HG02938 (cell line): Measurements from ENCODE around the gene DAPK1.

ENCODE experiments used
- ATAC-seq: cut with Tn5 transposase; IDR thresholded peaks from one replicate; pipeline ENCODE4 v1.9.1; 2021; ENCODE audit warnings: mild to moderate bottlenecking, moderate library complexity; ENCODE audit not compliant: unreplicated experiment

The DAPK1 gene

DNA sequence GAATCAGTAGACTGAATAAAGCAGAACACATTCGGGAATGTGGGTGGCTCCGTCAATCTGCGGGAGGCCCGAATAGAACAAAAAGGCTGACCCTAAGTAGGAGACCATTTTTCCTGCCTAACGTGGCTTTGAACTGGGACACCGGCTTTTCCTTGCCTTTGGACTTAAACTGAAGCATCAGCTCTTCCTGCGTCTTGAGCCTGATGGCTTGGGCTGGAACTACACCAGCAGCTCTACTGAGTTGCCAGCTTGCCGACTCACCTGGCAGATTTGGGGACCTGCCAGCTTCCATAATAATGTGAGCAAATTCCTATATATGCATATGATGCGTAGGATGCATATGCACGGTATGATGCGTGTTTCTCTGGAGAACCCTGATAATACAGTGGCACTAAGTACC lies 111.3 kb downstream of the DAPK1 start:
- ATAC-seq, result no peak

DNA sequence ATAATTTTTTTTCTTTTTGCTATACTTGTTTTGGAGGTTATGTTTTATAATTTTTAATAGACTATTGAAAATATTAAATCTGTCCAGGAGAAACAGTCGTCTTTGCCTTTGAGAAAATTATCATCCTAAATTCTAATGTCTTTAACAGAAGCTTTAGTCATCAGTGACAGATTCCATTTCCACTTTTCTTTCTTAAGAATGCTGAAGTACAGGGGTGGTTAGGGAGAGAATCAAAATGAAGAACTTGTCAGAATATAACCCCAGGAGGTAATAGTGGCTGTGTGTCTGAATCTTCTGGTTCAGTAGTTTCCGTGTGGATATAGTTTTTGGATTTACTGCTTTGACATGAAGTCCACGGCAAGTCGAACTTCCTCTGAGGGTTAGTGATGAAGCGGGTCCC lies 111.8 kb downstream of the DAPK1 start:
- no peak for ATAC-seq

DNA sequence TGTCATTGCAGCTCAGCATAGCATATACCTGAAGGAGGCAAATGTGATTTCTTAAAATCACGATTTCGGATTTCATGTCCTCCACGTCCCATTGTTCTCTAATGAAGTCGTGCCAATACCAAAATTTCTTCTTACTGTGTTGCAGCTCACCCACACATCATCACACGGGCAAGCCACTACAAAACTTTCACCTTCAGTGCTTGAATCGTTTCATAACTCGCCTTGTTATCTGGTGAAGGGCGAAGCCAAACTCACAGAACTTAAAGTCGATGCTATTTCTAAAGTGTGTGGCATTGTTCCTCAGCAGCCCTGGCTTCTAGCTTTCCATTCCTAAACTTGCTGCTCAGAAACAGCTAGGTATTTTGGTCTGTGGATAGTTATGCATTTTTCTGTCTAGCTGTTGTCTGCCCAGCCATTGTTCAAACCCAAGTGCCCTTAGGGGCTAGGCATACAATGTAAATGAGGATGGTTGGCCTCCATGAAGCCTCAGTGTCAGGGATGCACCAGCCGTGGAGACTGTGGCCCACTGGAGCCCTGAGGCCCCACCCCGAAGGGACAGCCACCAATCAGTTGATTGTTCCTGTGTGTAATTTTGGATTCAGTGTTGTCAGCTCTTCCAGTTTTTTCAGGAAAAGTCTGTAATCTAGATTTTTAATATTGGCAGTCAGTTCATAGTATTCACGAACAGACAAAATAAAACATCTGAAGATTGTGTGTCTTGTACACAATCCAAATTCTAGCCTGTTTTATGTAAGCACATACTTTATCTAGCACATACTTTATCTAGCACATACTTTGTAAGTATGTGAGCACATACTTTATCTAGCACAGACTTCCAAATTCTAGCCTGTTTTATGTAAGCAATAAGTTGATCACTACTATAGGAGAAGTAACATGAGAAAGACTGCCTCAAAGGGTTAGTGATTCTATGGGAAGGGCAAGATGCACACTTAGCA lies 112.8 kb downstream of the DAPK1 start:
- ATAC-seq, result no peak

DNA sequence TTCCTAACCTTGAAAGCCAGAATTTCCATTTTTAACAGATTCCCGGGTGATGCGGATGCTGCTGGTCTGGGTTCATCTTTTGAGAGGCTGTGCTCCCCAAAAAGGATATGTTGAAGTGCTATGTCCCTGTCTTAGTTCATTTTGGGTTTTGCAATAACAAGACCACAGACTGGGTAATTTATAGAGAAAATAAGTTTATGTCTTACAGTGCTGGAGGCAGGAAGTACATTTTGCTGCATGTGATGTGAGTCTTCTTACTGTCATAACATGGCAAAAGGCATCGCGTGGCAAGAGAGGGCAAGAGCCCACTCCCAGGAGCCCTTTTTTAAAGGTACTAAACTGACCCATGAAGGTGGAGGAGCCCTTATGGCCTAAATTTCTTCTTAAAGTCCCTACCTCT lies 114.1 kb downstream of the DAPK1 start:
- no peak for ATAC-seq

DNA sequence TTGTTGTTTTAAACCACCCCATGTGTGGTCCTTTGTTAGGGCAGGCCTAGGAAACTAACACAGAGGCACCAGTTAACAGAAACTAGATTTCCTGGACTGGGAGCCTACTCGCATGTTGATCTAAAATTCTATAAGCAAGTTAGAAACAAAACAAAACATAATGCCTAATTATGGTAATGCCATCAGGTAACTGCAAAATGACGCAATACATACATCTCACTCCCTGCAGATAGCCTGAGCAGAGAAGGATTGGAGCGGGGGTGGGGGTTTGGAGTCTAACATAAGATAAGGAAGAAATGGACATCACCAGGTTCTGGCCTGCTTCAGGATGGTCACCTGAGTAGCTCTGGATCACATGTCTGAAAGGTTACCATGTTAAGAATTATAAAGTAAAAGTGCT lies 114.9 kb downstream of the DAPK1 start:
- ATAC-seq, result no peak

DNA sequence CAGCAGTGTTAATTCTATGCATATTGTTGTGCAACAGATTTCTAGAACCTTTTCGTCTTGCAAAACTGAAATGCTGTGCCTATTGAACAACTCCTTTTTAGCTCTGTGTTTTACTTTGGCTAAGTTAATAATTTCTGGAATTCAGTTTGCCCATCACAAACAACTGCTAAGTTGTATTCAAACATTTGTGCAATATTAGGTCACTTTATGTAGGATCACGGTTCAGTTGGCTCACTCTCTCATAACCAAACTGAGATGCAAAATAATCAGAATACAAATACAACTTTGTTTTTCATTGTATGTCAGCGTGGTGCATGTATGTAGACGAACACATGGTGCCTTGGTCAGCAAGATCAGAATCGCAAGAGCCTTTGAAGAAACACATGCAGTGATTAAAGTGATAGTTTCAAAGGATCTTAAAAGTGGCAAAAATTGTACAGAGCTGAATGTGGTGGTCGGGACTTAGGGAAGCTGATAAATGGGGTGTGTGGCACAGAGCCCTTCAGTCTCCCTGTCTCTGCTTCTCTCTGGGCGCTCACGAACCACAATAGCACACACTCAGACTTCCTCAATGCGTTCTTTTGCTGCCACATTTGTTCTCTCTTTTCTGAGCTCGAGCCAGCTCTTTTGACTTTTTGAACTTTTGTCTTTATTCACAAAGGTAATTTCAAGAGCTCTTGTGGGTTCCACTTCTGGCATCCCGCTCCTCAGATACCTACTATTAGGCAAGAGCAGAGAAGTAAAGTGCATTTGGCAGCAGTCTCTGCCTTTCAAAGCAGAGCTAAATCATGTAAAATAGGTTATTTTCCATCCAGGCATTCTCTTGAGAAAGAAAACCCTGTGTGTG lies 115.8 kb downstream of the DAPK1 start:
- peak; percentile 43 for ATAC-seq

DNA sequence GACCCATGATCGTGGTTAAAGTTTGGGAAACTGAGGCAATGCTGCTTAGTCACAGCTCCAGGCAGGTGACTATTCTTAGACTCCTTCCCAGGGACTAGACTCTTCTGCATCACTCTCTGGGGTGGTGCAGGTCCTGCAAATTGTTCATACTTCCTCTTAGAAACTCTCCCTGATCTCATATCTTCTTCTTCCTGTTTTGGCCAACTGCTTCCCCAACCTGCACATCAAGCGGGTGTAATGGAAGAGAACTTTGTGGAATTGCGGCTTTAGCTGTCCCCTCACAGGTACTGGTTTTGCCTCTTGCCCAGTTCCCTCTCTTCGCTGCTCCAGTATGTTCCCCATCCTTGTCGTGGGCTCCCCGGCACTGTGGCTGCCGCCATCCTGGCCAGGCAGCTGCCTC lies 116.7 kb downstream of the DAPK1 start:
- no peak for ATAC-seq

DNA sequence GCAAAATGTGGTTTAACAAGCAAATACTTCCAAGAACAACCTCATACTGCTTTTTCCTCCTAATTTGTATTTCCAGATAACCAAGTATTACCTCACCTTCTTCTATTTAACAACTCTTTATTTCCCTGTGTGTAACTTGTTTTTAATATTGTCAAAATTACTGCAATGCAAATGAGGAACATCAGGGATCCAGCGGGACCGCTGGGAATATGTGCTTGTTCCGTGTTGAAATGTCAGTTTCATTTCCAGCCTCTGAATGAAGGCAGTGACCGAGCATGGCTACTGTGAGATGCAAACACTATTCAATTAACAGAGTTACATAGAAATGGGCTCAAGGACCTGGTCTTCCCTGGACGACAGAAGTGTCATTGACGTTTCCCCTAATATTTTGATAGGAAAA lies 117.5 kb downstream of the DAPK1 start:
- ATAC-seq, result no peak

DNA sequence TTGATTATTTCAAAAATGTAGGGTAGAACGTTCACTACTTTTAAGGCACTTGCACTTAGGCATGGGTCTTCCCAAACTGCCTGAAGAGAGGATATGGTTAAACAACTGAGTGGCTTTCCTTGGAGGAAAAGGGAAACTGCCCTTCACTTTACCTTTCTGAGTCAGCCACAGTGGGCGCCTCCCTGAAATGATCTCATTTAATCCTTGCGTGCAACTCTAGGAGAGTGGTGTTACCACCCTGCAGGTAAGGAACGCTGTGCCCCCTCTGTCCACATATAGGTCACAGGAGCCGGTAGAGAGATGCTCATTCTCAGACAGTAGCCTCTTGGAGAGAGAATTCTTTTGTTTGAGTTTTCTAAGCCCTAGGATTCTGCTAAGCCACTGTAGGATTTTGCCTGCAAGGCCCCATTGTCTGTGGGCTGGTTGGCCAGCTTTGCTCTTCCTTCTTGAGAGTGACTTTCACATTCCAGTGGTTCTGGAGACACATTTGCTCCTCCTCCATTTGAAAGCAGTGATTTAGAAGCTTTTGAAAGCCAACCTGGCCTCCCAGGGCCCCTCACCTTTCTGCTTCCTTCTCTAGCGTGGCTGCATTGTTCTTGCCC lies 118.0 kb downstream of the DAPK1 start:
- no peak for ATAC-seq

DNA sequence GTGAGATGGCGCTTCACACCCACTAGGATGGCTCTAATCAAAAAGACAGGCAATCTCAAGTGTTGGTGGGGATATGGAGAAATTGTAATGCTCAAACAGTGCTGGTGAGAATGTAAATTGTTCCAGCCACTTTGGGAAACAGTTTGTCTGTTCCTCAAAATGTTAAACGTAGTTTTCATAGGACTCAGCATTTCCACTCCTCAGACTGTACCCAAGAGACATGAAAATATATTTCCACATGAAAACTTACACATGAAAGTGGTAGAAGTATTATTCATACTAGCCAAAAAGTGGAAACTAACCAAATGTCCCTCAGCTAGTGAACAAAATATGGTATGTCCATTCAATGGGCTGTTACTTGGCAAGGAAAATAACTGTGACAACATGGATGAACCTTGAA lies 120.6 kb downstream of the DAPK1 start:
- no peak for ATAC-seq

DNA sequence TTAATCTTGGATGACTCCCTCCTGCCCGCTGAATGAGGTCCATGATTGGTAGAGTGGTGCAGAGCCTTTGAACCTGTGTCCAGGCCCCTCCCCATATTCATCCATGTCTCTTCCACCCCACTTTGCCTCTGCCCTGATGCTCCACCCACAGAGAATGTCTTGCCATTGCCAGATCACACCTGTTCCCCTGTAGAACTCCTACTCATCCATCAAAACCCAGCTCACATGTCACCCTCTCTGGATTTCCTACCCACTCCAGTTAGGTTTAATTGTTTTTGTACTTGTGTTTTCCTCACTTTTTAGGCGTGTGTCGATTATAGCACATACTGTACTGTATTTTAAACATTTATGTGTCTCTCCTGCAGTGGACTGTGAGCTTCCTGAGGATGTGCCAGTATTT lies 121.3 kb downstream of the DAPK1 start:
- ATAC-seq, result no peak

DNA sequence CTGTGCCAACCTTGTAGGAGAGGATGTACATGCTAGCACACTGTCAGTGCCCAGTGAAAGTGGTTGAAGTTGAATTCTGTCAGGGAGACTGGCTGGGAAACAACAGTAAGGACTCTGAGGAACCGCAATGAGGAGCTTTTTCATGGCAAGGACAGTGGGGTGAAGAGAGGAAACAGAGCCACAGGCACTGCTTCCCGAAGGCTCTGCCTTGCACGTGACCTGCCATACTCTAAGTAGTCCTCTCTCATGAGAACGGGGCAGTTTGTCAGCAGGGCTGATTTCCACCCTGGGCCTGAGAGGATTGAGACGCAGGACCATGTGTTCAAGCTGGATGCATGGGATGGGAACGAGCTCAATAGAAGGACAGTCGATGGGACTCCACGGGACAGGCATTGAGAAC lies 121.7 kb downstream of the DAPK1 start:
- ATAC-seq, result no peak

DNA sequence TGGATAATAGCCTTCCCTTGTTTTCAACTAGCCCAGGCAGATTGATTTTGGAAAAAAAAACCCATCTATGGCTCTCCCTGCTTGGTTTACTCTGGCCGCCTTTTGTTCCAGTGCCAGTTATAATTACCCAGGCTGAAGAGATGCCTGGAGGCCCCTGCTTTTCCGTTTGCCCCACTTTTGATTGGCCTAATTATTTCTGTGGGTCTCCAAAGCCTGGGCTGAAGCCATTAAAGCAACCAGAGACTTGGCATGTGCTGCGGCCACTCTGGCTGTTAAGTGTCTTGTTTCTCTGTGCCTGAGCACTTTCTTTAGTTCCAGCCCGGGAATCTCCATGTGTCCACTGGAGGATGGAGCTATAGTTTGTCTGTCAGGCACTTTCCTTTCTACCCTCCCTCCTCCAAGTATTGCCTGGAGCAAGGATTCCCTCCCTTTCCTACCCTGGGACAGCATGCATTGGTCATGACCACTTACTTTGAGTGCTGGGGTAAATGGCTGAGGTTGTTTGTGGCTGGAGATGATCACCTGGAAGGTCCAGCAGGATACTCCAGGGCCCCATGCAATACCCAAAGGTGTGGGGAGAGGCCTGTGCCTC lies 123.2 kb downstream of the DAPK1 start:
- no peak for ATAC-seq

DNA sequence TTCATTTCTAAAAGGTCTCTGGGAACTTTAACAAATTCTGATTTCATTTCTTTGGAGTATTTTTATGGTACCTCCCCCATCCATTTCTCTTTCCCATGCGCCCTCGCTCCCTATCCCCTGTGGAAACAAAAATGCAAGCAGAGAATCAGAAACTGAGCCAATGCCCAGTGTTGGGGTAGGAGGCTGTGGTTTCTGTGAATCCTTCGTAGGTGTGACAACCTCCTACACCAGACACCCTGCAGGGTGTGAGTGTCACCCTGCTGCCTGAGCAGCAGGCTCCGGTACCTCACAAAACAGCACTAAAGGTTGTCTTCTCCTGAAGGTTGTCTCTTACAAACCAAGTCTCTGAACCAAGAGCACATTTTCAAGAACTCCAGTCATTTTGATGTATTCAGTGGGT lies 124.4 kb downstream of the DAPK1 start:
- no peak for ATAC-seq

DNA sequence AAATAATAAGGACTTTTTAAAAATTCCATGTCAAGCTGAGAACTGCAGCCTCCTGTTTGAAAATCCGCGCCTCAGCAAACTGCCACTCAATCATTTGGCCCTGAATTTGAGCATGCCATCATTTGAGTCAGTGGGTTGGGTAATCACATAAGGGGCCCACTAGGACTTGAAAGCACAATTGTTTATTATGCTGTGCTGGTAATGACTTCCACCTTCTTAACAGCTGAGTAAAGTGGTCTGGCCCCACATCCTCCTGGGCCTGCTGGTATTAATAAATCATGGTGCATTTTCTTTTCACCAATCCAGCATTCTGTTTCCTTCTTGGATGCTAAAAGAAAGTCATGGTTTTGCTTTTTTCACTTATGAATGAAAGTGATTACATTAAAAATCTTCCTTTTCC lies 125.3 kb downstream of the DAPK1 start:
- ATAC-seq, result no peak

DNA sequence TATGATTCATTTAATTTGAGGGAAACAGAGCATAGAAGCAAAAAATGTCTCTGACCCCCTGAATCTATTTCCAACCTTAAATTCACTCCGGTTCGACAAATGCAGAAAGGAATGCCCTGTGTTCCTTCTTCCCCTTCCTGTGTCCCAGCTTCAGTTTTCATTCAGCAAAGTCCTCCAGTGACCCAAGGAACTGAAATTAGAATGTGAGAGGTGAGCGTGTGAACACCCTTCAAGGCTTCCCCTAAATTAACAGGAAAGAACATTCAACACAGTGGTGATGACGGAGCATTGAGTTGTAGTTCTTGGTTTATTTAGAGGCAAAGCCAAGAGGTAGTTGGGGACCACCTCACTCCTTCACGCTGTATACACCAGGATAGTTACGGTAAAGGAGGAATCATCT lies 130.7 kb downstream of the DAPK1 start:
- no peak for ATAC-seq

DNA sequence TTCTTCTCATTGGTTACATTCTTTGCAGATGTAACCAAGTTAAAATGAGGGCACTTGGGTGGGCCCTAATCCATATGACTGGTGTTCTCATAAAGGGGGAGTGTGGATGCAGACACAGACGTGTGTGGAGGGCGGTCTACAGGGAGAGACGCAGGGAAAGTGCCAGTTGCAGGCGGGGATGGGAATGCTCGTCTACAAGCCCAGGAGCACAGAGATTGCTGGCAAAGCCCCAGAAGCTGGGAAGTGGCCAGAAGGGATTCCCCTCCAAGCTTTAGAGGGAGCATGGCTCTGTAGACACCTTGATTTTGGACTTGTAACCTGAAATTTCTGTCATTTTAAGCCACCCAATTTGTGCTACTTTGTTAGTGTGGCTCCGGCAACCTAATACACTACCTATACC lies 131.4 kb downstream of the DAPK1 start:
- ATAC-seq, result no peak

DNA sequence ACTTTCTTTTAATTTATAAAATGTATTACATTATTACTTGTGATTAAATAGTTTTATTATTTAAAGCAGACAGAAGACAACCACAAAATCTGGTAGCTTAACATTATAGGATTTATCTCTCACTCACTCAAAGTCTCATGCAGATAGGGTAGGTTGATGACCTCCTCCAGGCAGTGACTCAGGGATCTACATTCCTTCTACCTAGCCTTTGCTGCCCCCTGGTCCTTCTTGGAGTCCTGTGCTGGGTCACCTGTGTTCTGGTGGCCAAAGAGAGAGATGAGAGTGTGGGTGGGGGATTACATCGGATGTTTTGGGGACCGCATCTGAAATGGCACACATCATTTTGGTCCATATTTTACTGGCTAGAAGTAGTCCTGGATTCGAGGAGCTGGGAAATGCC lies 132.6 kb downstream of the DAPK1 start:
- ATAC-seq, result no peak

DNA sequence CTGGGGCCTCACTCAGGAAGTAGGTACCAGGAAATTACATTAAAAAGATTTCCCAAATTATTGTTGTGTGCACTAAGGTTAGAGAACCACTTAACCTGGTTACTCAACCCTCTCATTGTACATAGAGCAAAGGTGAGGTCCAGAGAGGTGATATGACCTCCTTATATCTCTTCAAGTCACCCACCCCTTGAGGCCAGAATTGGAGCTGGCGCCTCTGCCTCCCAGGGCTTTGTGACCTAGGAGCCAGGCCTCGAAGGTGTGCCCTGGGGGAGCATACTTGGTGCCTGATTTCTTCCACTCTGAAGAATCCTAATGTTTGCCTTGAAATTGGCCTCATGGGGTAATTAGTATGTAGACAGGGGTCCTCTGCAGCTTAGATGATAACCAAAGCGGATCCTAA lies 133.2 kb downstream of the DAPK1 start:
- no peak for ATAC-seq

DNA sequence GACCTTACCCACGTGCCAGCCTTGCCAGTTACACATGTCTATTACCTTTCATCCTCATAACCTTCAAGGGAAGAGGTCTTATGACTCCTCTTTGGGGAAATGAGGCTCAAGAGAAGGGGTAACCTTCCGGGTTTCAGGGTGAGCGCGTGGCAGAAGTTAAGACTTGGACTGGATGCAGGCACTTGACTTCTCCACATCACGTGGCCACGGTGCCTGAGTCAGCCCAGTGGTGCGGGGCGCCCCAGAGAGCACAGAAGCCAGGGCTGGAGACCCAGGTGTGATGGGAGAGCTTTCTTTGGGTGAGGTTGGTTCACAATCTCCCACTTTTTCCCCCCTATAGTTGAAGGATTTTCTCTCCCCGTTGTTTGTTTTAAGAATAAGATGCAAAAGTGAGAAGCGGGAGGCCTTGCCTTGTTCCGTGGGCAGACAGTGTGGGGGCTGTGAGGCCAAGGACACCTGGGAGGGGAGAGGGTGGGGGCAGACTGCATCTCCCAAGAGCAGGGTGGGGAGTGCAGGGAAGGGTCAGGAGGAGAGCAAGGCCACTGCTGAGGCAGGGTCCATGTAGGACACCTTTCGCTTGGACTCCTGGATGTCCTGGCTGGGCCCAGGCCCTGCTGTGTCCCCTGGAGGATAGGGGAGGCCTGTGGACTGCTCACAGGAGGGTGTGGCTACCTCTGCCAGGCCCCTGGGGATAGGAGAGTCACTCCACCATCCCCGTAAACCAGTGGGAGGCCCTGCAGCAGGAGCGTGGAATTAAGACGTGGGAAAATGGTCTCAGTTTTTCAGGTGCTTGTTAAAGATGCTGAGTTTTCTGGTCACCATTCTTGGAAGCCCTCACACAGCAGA lies 138.2 kb downstream of the DAPK1 start:
- no peak for ATAC-seq
